HG02642 (cell line): ENCODE data around the gene LRRK1.
A peak's percentile ranks its signal among the peaks of the same experiment; 100 is the strongest.

ENCODE experiments used
- ATAC-seq: cut with Tn5 transposase; IDR thresholded peaks from one replicate; pipeline ENCODE4 v1.9.1; 2021; ENCODE audit warnings: mild to moderate bottlenecking; ENCODE audit not compliant: unreplicated experiment, poor library complexity

The LRRK1 gene

GRCh38 chr15:100931143-100931890, 12.2 kb downstream of the LRRK1 start:
- ATAC-seq = peak; percentile 58

GRCh38 chr15:100932676-100933348, 13.7 kb downstream of the LRRK1 start:
- no peak for ATAC-seq

GRCh38 chr15:100934166-100934565, 15.0 kb downstream of the LRRK1 start:
- ATAC-seq = no peak

- no peak for ATAC-seq
Observed at GRCh38 chr15:100934726-100935125, 15.6 kb downstream of the LRRK1 start.

GRCh38 chr15:100937171-100937570, 18.0 kb downstream of the LRRK1 start:
- no peak for ATAC-seq

- no peak for ATAC-seq
Observed at GRCh38 chr15:100939791-100940190, 20.6 kb downstream of the LRRK1 start.

- ATAC-seq = peak; percentile 81
Observed at GRCh38 chr15:100940767-100941379, 21.7 kb downstream of the LRRK1 start.

- ATAC-seq = peak; percentile 73
Observed at GRCh38 chr15:100941536-100941935, 22.4 kb downstream of the LRRK1 start.

GRCh38 chr15:100942656-100943425, 23.7 kb downstream of the LRRK1 start:
- no peak for ATAC-seq

- ATAC-seq = no peak
Observed at GRCh38 chr15:100944244-100944895, 25.2 kb downstream of the LRRK1 start.

GRCh38 chr15:100944986-100945385, 25.8 kb downstream of the LRRK1 start:
- ATAC-seq = no peak

GRCh38 chr15:100947760-100948429, 28.7 kb downstream of the LRRK1 start:
- ATAC-seq = no peak

- no peak for ATAC-seq
Observed at GRCh38 chr15:100948430-100948762, 29.2 kb downstream of the LRRK1 start.

- no peak for ATAC-seq
Observed at GRCh38 chr15:100949691-100950090, 30.5 kb downstream of the LRRK1 start.

- no peak for ATAC-seq
Observed at GRCh38 chr15:100951965-100952364, 32.8 kb downstream of the LRRK1 start.

- no peak for ATAC-seq
Observed at GRCh38 chr15:100952566-100952965, 33.4 kb downstream of the LRRK1 start.

- ATAC-seq = no peak
Observed at GRCh38 chr15:100958326-100959065, 39.3 kb downstream of the LRRK1 start.

GRCh38 chr15:100959066-100960050, 40.2 kb downstream of the LRRK1 start:
- no peak for ATAC-seq
